AG04449 (cell line): ENCODE data around the gene NHS.

ENCODE experiments used
- CTCF ChIA-PET: fragments of 350-600 bp; formaldehyde crosslinking; extraction: SDS; loops from one replicate; lab custom pipeline; 2021; ENCODE audit warnings: antibody characterized with exemption; lab: Yijun Ruan, JAX
- POLR2A ChIA-PET: fragments of 400-600, 350-600 bp; formaldehyde crosslinking; extraction: SDS; loops from one replicate; lab custom pipeline; 2020; ENCODE audit warnings: antibody characterized with exemption, inconsistent platforms; lab: Yijun Ruan, JAX
- DNase-seq: peaks from one replicate; pipeline ENCODE4 v3.0.0-alpha.2; 2010; ENCODE audit warnings: low read depth, low spot score
- H3K4me3 ChIP-seq: 2 replicates; pipeline ENCODE4 v1.5.1; 2011; ENCODE audit warnings: low read depth, mild to moderate bottlenecking, control low read depth, low read length
- CTCF ChIP-seq: IDR thresholded peaks from one replicate; pipeline ENCODE4 v1.5.1; 2011; ENCODE audit warnings: mild to moderate bottlenecking, moderate library complexity, low read length, control low read depth, inconsistent platforms; ENCODE audit not compliant: insufficient read depth; ENCODE audit errors: missing control alignments

Gene NHS

GRCh38 chrX:17546356-17546755 is 171.4 kb downstream of the NHS start:
- no peak for TF ChIP-seq CTCF
- H3K4me3 ChIP-seq, result no peak overlapping the region
- DNase-seq, result no peak
- CTCF ChIA-PET, result interaction anchor here (1.1 to 1.2 kb wide), 2 partner anchors 10 to 45 kb away, joined by 3 to 7 read pairs; no protein-coding TSS in a partner anchor
- POLR2A ChIA-PET, result no interaction called here

- no peak for TF ChIP-seq CTCF
- no peak for DNase-seq
- CTCF ChIA-PET, result interaction anchor here (1.0 kb wide), 1 partner anchor 32 kb away, joined by 3 read pairs; no protein-coding TSS in a partner anchor
- POLR2A ChIA-PET, result no interaction called here
- H3K4me3 ChIP-seq, result no peak overlapping the region
Observed at GRCh38 chrX:17547658-17548057, 172.7 kb downstream of the NHS start.

- DNase-seq, result no peak
- ChIA-PET CTCF (no interaction called here), POLR2A (no interaction called here)
- H3K4me3 ChIP-seq, result no peak overlapping the region
- no peak for TF ChIP-seq CTCF
Observed at GRCh38 chrX:17549107-17549651, 174.2 kb downstream of the NHS start.

- TF ChIP-seq CTCF, result no peak
- DNase-seq, result no peak
- H3K4me3 ChIP-seq, result no peak overlapping the region
- ChIA-PET POLR2A (no interaction called here), CTCF (no interaction called here)
Observed at GRCh38 chrX:17550011-17550410, 175.0 kb downstream of the NHS start.

- ChIA-PET CTCF (no interaction called here), POLR2A (no interaction called here)
- TF ChIP-seq CTCF, result no peak
- H3K4me3 ChIP-seq, result no peak overlapping the region
- no peak for DNase-seq
Observed at GRCh38 chrX:17552044-17552650, 177.1 kb downstream of the NHS start.

GRCh38 chrX:17553469-17553868 is 178.5 kb downstream of the NHS start:
- no peak overlapping the region for H3K4me3 ChIP-seq
- no peak for TF ChIP-seq CTCF
- ChIA-PET POLR2A (no interaction called here), CTCF (interaction anchor here (0.7 kb wide), 1 partner anchor 14 kb away, joined by 4 read pairs; no protein-coding TSS in a partner anchor)
- DNase-seq, result peak; percentile 24
